ENCODE data around the gene ZFP36L1.

ZFP36L1 gene

GRCh38 chr14:68824517-68825347 is 31.9 kb upstream of the ZFP36L1 start:
- no peak for DNase-seq (ENCODE audit: insufficient read length, low spot score)

GRCh38 chr14:68824207-68824516 is 31.3 kb upstream of the ZFP36L1 start:
- DNase-seq (ENCODE audit: insufficient read length, low spot score): no peak
- FAIRE-seq: no peak
- TF ChIP-seq POLR2A (IDR thresholded peaks at IDR 0.05; ENCODE audit: low read depth, low read length): no peak
- TF ChIP-seq PAX5 (IDR thresholded peaks at IDR 0.05; ENCODE audit: insufficient read depth, low read length, severe bottlenecking): no peak
- TF ChIP-seq POU2F2 (IDR thresholded peaks at IDR 0.05; ENCODE audit: low read depth, low read length): no peak
- TF ChIP-seq SPI1 (IDR thresholded peaks at IDR 0.05; ENCODE audit: low read depth, low read length): no peak
- no peak for TF ChIP-seq POLR2AphosphoS5 (IDR thresholded peaks at IDR 0.05; ENCODE audit: low read depth, low read length)
- TF ChIP-seq TAF1 (IDR thresholded peaks at IDR 0.05; ENCODE audit: low read depth, low read length): no peak

More at GRCh38 chr14:68824517-68825347, 31.9 kb upstream of the ZFP36L1 start:
- FAIRE-seq: no peak
- TF ChIP-seq POLR2AphosphoS5 (IDR thresholded peaks at IDR 0.05; ENCODE audit: low read depth, low read length) (no peak), TAF1 (IDR thresholded peaks at IDR 0.05; ENCODE audit: low read depth, low read length) (no peak), SPI1 (IDR thresholded peaks at IDR 0.05; ENCODE audit: low read depth, low read length) (no peak), POLR2A (IDR thresholded peaks at IDR 0.05; ENCODE audit: low read depth, low read length) (no peak), PAX5 (IDR thresholded peaks at IDR 0.05; ENCODE audit: insufficient read depth, low read length, severe bottlenecking) (no peak), POU2F2 (IDR thresholded peaks at IDR 0.05; ENCODE audit: low read depth, low read length) (no peak)

DNA sequence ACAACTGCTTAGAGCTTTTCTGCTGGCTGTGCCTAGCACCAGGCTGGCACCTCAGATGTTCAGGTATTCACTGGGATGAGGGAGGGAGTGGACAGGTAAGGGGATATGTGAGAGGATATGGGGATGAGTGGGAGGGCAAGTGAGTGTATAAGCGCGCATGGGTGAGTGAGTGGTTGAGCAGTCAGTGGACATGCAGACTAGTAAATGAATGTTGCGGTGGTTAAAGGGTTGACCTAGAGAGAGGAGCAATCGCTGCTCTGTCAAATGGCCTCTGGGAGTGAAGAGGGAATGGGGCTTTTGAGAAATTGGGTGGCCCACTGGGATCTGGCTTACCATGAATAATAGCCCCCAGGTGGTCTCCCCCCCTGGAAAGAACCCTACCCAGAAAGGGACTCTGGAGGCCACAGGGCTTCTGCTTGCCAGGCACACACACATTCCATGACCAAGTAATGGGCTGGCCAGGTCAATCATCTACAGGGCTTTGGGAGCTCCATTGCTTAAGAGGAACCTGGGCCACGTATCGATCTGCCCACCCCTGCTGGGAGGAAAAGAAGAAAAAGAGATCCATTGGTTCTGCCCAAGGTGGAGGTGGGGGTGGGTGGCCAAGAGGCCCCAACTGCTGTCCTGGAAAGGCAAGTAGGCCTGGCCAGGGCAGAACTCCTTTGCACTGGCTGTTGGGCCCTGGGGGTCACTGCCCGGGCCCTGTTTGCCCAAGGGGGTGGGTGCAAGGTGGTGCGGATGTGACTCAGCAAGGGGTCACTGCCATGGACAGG is 30.8 kb upstream of the ZFP36L1 start:
- FAIRE-seq (peak; percentile 45), DNase-seq (ENCODE audit: insufficient read length, low spot score) (no peak)
- TF ChIP-seq POU2F2 (IDR thresholded peaks at IDR 0.05; ENCODE audit: low read depth, low read length) (no peak), PAX5 (IDR thresholded peaks at IDR 0.05; ENCODE audit: insufficient read depth, low read length, severe bottlenecking) (no peak), POLR2AphosphoS5 (IDR thresholded peaks at IDR 0.05; ENCODE audit: low read depth, low read length) (no peak), TAF1 (IDR thresholded peaks at IDR 0.05; ENCODE audit: low read depth, low read length) (no peak), SPI1 (IDR thresholded peaks at IDR 0.05; ENCODE audit: low read depth, low read length) (no peak), POLR2A (IDR thresholded peaks at IDR 0.05; ENCODE audit: low read depth, low read length) (no peak)

DNA sequence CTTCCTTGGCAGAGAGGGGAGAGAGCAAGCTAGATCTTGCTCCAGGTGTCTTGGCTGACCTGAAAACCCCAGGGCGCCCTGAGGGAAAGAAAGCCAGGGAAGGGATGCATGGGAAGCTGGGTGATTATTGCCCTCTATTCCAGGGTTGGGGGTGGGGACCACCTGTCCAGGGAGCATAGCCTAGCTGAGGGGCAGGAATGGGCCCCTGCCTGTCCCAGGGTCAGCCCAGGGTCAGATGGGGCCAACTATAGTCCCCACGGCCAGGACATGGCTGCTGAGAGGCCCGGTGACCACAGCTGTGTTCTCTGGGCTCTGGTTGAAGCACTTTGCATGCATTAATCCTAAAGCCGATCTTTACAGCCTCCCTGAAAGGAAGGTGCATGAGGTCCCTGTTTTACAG is 30.1 kb upstream of the ZFP36L1 start:
- TF ChIP-seq POU2F2 (IDR thresholded peaks at IDR 0.05; ENCODE audit: low read depth, low read length): 0 out of 2 replicates have a peak, but pooled peaks have one; percentile 38
- TF ChIP-seq POLR2AphosphoS5 (IDR thresholded peaks at IDR 0.05; ENCODE audit: low read depth, low read length): no peak
- FAIRE-seq (no peak), DNase-seq (ENCODE audit: insufficient read length, low spot score) (no peak)

- FAIRE-seq (peak; percentile 86), DNase-seq (ENCODE audit: insufficient read length, low spot score) (peak; percentile 62)
- TF ChIP-seq SPI1 (IDR thresholded peaks at IDR 0.05; ENCODE audit: low read depth, low read length) (peak; percentile 21; the same call in 1 of the 2 replicates), POLR2A (IDR thresholded peaks at IDR 0.05; ENCODE audit: low read depth, low read length) (peak; percentile 69), POU2F2 (IDR thresholded peaks at IDR 0.05; ENCODE audit: low read depth, low read length) (peak; percentile 82), POLR2AphosphoS5 (IDR thresholded peaks at IDR 0.05; ENCODE audit: low read depth, low read length) (peak; percentile 83), TAF1 (IDR thresholded peaks at IDR 0.05; ENCODE audit: low read depth, low read length) (peak; percentile 56; the same call in 1 of the 2 replicates), PAX5 (IDR thresholded peaks at IDR 0.05; ENCODE audit: insufficient read depth, low read length, severe bottlenecking) (no peak)
Observed at GRCh38 chr14:68822132-68822651, 29.3 kb upstream of the ZFP36L1 start.

- no peak for TF ChIP-seq POU2F2 (IDR thresholded peaks at IDR 0.05; ENCODE audit: low read depth, low read length)
Observed at GRCh38 chr14:68820999-68821683, 28.3 kb upstream of the ZFP36L1 start.

GRCh38 chr14:68820536-68820935 is 27.7 kb upstream of the ZFP36L1 start:
- DNase-seq (ENCODE audit: insufficient read length, low spot score): no peak
- no peak for FAIRE-seq
- TF ChIP-seq POLR2AphosphoS5 (IDR thresholded peaks at IDR 0.05; ENCODE audit: low read depth, low read length): no peak
- TF ChIP-seq POLR2A (IDR thresholded peaks at IDR 0.05; ENCODE audit: low read depth, low read length): no peak
- TF ChIP-seq SPI1 (IDR thresholded peaks at IDR 0.05; ENCODE audit: low read depth, low read length): no peak
- no peak for TF ChIP-seq POU2F2 (IDR thresholded peaks at IDR 0.05; ENCODE audit: low read depth, low read length)
- TF ChIP-seq TAF1 (IDR thresholded peaks at IDR 0.05; ENCODE audit: low read depth, low read length): no peak
- no peak for TF ChIP-seq PAX5 (IDR thresholded peaks at IDR 0.05; ENCODE audit: insufficient read depth, low read length, severe bottlenecking)

More at GRCh38 chr14:68820999-68821683, 28.3 kb upstream of the ZFP36L1 start:
- FAIRE-seq (no peak), DNase-seq (ENCODE audit: insufficient read length, low spot score) (no peak)

DNA sequence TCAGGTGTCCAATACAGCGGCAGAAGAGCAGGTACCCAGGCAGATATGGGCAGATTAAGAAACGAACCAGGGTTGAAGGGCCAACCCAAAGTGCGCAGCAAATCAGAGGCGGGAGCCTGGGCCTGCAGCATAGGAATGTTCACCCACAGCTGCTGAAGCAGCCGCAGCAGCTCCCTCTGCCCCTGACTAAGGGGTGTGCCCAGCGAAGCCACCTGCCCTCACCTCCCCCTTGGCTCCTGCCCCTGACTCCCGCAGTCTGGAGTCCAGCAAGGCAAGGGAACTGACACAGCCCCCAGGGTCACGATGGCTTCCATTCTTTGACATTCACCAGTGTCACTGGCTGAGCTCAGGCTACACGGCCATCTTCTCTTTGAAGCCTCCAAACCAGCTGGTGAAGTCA is 27.3 kb upstream of the ZFP36L1 start:
- FAIRE-seq (no peak), DNase-seq (ENCODE audit: insufficient read length, low spot score) (no peak)
- no peak for TF ChIP-seq PAX5 (IDR thresholded peaks at IDR 0.05; ENCODE audit: insufficient read depth, low read length, severe bottlenecking)
- no peak for TF ChIP-seq SPI1 (IDR thresholded peaks at IDR 0.05; ENCODE audit: low read depth, low read length)
- no peak for TF ChIP-seq TAF1 (IDR thresholded peaks at IDR 0.05; ENCODE audit: low read depth, low read length)
- TF ChIP-seq POLR2AphosphoS5 (IDR thresholded peaks at IDR 0.05; ENCODE audit: low read depth, low read length): no peak
- no peak for TF ChIP-seq POLR2A (IDR thresholded peaks at IDR 0.05; ENCODE audit: low read depth, low read length)
- no peak for TF ChIP-seq POU2F2 (IDR thresholded peaks at IDR 0.05; ENCODE audit: low read depth, low read length)

GRCh38 chr14:68819260-68819691 is 26.4 kb upstream of the ZFP36L1 start:
- no peak for DNase-seq (ENCODE audit: insufficient read length, low spot score)
- TF ChIP-seq SPI1 (IDR thresholded peaks at IDR 0.05; ENCODE audit: low read depth, low read length): no peak
- no peak for TF ChIP-seq POLR2A (IDR thresholded peaks at IDR 0.05; ENCODE audit: low read depth, low read length)
- TF ChIP-seq POLR2AphosphoS5 (IDR thresholded peaks at IDR 0.05; ENCODE audit: low read depth, low read length): no peak
- no peak for TF ChIP-seq TAF1 (IDR thresholded peaks at IDR 0.05; ENCODE audit: low read depth, low read length)
- no peak for TF ChIP-seq PAX5 (IDR thresholded peaks at IDR 0.05; ENCODE audit: insufficient read depth, low read length, severe bottlenecking)
- no peak for TF ChIP-seq POU2F2 (IDR thresholded peaks at IDR 0.05; ENCODE audit: low read depth, low read length)
- FAIRE-seq: no peak
